HCT116 (cell line): Measurements from ENCODE around the gene PXDN. TPM values are rescaled to one million over a fixed set of nuclear protein-coding genes. Genes with fewer than 3 reads are reported as not detected.
A peak's percentile ranks its signal among the peaks of the same experiment; 100 is the strongest.
"Not testable (repeated sequence)": the region's sequence is repeated elsewhere in the genome, so short reads cannot be mapped to it uniquely, and the experiment has no call there.

ENCODE experiments used
- ATAC-seq: fragments of 200-7000 bp; cut with Tn5 transposase; 2 replicates; pipeline ENCODE4 v1.9.1; 2020; ENCODE audit warnings: mild to moderate bottlenecking, moderate library complexity
- BruUV-seq: library from RNA; stranded (reverse); fragments of 400-500 nt; replicated peaks from 2 replicates; lab custom pipeline; 2021; lab: Mats Ljungman, UMichigan
- CTCF ChIA-PET: fragments of 300-600 bp; sonication (Branson Sonifier 250); formaldehyde crosslinking; loops from one replicate; lab custom pipeline; 2021; ENCODE audit warnings: antibody characterized with exemption; lab: Charles Lee
- POLR2A ChIA-PET: fragments of 300-600, 350-600 bp; sonication (Branson Sonifier 250); formaldehyde crosslinking; loops from one replicate; lab custom pipeline; 2021; ENCODE audit warnings: antibody characterized with exemption; lab: Charles Lee
- RAD21 ChIA-PET, 2 experiments: fragments of 300-600 bp; sonication (Branson Sonifier 250); formaldehyde crosslinking; loops; one replicate each; lab custom pipeline; 2023; ENCODE audit warnings: low total read pairs in 2 of 2; ENCODE audit not compliant: uncharacterized antibody in 2 of 2, unreplicated experiment in 2 of 2, low non-redundant PET in 1 of 2; lab: Charles Lee
- DNase-seq: peaks from one replicate; pipeline ENCODE4 v3.0.0-alpha.2; 2010; ENCODE audit warnings: low read depth, low spot score
- H2AFZ ChIP-seq: fragments of 200-600 bp; shearing (Covaris generic), sonication (generic); 2 replicates; pipeline ENCODE4 v1.6.1; 2017; ENCODE audit warnings: low read depth, mixed run types, mixed read lengths, antibody characterized with exemption, low read length; ENCODE audit not compliant: poor library complexity, severe bottlenecking
- H3K27ac ChIP-seq: 2 replicates; pipeline ENCODE4 v1.5.1; 2012; ENCODE audit warnings: low read depth, low read length
- H3K27me3 ChIP-seq: fragments of 200-600 bp; sonication (generic); 2 replicates; pipeline ENCODE4 v1.6.1; 2016; ENCODE audit warnings: mixed run types, low read length, mixed read lengths; ENCODE audit not compliant: insufficient read depth
- H3K36me3 ChIP-seq, 2 experiments: fragments of 200-500 bp in 1 of 2; fragments of 200-600 bp in 1 of 2; sonication (Bioruptor generic) in 1 of 2; sonication (generic) in 1 of 2; 2 replicates each; pipeline versions ENCODE4 v1.5.1 to v1.6.1; 2014 to 2016; ENCODE audit warnings: low read length in 2 of 2, inconsistent platforms in 1 of 2, mixed read lengths in 1 of 2, mixed run types in 1 of 2; ENCODE audit not compliant: insufficient read depth in 2 of 2, control insufficient read depth in 1 of 2
- H3K4me1 ChIP-seq, 2 experiments: fragments of 200-600 bp in 1 of 2; sonication (generic) in 1 of 2; 2 replicates each; pipeline versions ENCODE4 v1.5.1 to v1.6.1; 2012 to 2017; ENCODE audit warnings: low read length in 2 of 2, inconsistent platforms in 1 of 2, mild to moderate bottlenecking in 1 of 2, mixed read lengths in 1 of 2, mixed run types in 1 of 2, moderate library complexity in 1 of 2; ENCODE audit not compliant: insufficient read depth in 2 of 2, control insufficient read depth in 1 of 2
- H3K4me2 ChIP-seq: fragments of 200-600 bp; sonication (generic); 2 replicates; pipeline ENCODE4 v1.6.1; 2017; ENCODE audit warnings: mixed run types, low read length, mixed read lengths
- H3K4me3 ChIP-seq, 2 experiments: fragments of 200-600 bp in 1 of 2; sonication (generic) in 1 of 2; replicated peaks in 1 of 2; 2 replicates each; pipeline ENCODE4 v1.5.1; 2011 to 2016; ENCODE audit warnings: low read length in 2 of 2, control low read depth in 1 of 2, low read depth in 1 of 2, mild to moderate bottlenecking in 1 of 2, mixed read lengths in 1 of 2, mixed run types in 1 of 2
- H3K79me2 ChIP-seq: fragments of 200-600 bp; sonication (generic); 2 replicates; pipeline ENCODE4 v1.6.1; 2017; ENCODE audit warnings: mild to moderate bottlenecking, mixed run types, low read length, moderate library complexity, mixed read lengths; ENCODE audit not compliant: insufficient read depth
- H3K9ac ChIP-seq: fragments of 200-600 bp; sonication (generic); 2 replicates; pipeline ENCODE4 v1.6.1; 2016; ENCODE audit warnings: low read length, mixed read lengths
- H3K9me2 ChIP-seq: fragments of 200-600 bp; sonication (generic), shearing (Covaris generic); 2 replicates; pipeline ENCODE4 v1.6.1; 2017; ENCODE audit warnings: mixed run types, mild to moderate bottlenecking, moderate library complexity; ENCODE audit not compliant: insufficient read depth
- H3K9me3 ChIP-seq, 2 experiments: fragments of 200-500 bp in 1 of 2; fragments of 200-600 bp in 1 of 2; sonication (Bioruptor generic) in 1 of 2; sonication (generic) in 1 of 2; 2 replicates each; pipeline ENCODE4 v1.6.1; 2014 to 2017; ENCODE audit warnings: low read length in 2 of 2, mixed read lengths in 2 of 2, inconsistent platforms in 1 of 2, low read depth in 1 of 2, mild to moderate bottlenecking in 1 of 2, mixed run types in 1 of 2, moderate library complexity in 1 of 2; ENCODE audit not compliant: control insufficient read depth in 1 of 2, insufficient read depth in 1 of 2
- H4K20me1 ChIP-seq: fragments of 200-600 bp; sonication (generic), shearing (Covaris generic); 2 replicates; pipeline ENCODE4 v1.6.1; 2017; ENCODE audit warnings: mixed run types, mild to moderate bottlenecking, moderate library complexity; ENCODE audit not compliant: insufficient read depth
- EGR1 ChIP-seq: IDR thresholded peaks from 2 replicates; pipeline ENCODE4 v1.6.1; 2012; ENCODE audit warnings: low read depth
- ELF1 ChIP-seq: IDR thresholded peaks from 2 replicates; pipeline ENCODE4 v1.6.1; 2012; ENCODE audit warnings: low read depth, borderline replicate concordance
- POLR2AphosphoS5 ChIP-seq: IDR thresholded peaks from 2 replicates; pipeline ENCODE4 v1.6.1; 2011; ENCODE audit warnings: mild to moderate bottlenecking, low read depth, low read length, moderate library complexity
- RAD21 ChIP-seq: IDR thresholded peaks from 2 replicates; pipeline ENCODE4 v1.6.1; 2012; ENCODE audit warnings: low read depth, mild to moderate bottlenecking
- SRF ChIP-seq: IDR thresholded peaks from 2 replicates; pipeline ENCODE4 v1.6.1; 2012; ENCODE audit warnings: low read depth
- ZFX ChIP-seq: fragments of 450-650 bp; IDR thresholded peaks from 2 replicates; pipeline ENCODE4 v1.6.1; 2017
- ZNF274 ChIP-seq: fragments of 200-500 bp; sonication (Bioruptor generic); IDR thresholded peaks from 2 replicates; pipeline ENCODE4 v1.6.1; 2014; ENCODE audit warnings: mild to moderate bottlenecking, low read depth, low read length, inconsistent platforms
- intact Hi-C: fragments of 100-400 bp; cut with micrococcal nuclease; formaldehyde crosslinking; loops from 2 replicates; pipeline ENCODE4 v1.10.0; 2022
- total RNA-seq: library from RNA; stranded (reverse); gene quantifications from one replicate; pipeline ENCODE4 v1.2.1, GENCODE V29; 2021; ENCODE audit not compliant: unreplicated experiment
- TF ChIP-seq, protein P1 (sequence below): IDR thresholded peaks from 2 replicates; pipeline ENCODE4 v1.6.1; 2011; ENCODE audit warnings: mild to moderate bottlenecking, low read length, moderate library complexity; ENCODE audit not compliant: insufficient replicate concordance; ENCODE audit errors: extremely low read depth
- TF ChIP-seq, protein P2 (sequence below): IDR thresholded peaks from 2 replicates; pipeline ENCODE4 v1.6.1; 2012

The PXDN gene
- total RNA-seq, 1 experiment from 2014 or later, result 10.7 TPM

DNA sequence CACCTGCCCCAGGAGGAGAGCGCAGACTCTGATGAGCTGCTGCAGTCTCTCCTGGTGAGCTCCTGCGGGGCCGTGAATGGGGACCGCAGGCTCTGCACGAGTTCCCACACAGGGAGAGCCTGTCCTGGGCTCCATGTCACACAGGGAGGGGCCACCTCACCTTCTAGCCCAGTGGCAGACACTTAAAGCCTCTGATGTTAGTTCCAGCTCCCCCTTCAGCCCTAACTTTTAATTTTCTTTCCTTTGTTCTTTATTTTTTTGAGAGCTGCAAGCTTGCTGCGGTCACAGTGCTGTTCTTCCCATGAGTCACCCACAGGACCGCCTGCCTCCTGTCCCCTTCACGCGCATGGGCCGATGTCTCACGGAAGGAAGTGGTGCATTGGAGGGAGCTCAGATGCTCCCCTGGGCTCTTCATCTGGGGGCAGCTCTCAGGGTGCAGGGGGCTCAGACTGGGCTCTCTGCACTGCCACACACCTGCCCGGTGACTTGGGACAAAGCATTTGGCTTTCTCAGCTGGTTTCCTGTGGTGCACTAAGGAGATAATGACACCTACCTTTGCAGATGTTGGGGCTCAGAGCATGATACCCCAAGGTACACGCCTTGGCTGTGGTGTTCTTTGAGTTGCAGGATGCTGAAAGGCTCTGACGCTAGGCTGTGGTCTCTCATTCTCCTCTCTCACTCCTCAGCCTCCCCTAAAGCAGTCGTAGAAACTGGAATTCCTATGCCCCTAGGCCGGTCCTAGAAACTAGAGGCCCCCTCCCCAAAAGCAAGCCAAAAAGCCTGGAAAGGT lies 37.2 kb upstream of the PXDN start:
- CTCF ChIA-PET, result no interaction called here

GRCh38 chr2:1780693-1781092 lies 36.4 kb upstream of the PXDN start:
- Histone ChIP-seq H3K9ac (no peak overlapping the region), H3K9me2 (no peaks in the 10 kb centered on the region), H4K20me1 (no peaks in the 10 kb centered on the region), H3K4me1 (peaks cover 0 to 7% of the 10 kb centered on the region in 2 experiments; a peak in 2 of 4 replicates), H3K9me3 (no peaks in the 10 kb centered on the region), H2AFZ (no peak overlapping the region), H3K79me2 (no peaks in the 10 kb centered on the region), H3K36me3 (no peaks in the 10 kb centered on the region), H3K4me3 (no peak overlapping the region), H3K27me3 (peaks cover 13% of the 10 kb centered on the region), H3K4me2 (no peak overlapping the region), H3K27ac (no peak overlapping the region)
- DNase-seq (no peak), ATAC-seq (no peak)
- POLR2A ChIA-PET, result no interaction called here
- no peak for TF ChIP-seq POLR2AphosphoS5
- no peak for TF ChIP-seq RAD21
- no peak for TF ChIP-seq ELF1
- TF ChIP-seq, protein P1, sequence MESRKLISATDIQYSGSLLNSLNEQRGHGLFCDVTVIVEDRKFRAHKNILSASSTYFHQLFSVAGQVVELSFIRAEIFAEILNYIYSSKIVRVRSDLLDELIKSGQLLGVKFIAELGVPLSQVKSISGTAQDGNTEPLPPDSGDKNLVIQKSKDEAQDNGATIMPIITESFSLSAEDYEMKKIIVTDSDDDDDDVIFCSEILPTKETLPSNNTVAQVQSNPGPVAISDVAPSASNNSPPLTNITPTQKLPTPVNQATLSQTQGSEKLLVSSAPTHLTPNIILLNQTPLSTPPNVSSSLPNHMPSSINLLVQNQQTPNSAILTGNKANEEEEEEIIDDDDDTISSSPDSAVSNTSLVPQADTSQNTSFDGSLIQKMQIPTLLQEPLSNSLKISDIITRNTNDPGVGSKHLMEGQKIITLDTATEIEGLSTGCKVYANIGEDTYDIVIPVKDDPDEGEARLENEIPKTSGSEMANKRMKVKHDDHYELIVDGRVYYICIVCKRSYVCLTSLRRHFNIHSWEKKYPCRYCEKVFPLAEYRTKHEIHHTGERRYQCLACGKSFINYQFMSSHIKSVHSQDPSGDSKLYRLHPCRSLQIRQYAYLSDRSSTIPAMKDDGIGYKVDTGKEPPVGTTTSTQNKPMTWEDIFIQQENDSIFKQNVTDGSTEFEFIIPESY, result no peak
- no peak for TF ChIP-seq ZFX
- TF ChIP-seq SRF, result no peak
- intact Hi-C loops, result no loop called here
- CTCF ChIA-PET, result no interaction called here
- RAD21 ChIA-PET, result no interaction called here
- BruUV-seq, result no TSS peak

More for the DNA sequence above, 37.2 kb upstream of the PXDN start:
- H3K9me3 ChIP-seq, result no peaks in the 10 kb centered on the region
- intact Hi-C loops, result no loop called here
- DNase-seq, result peak; percentile 1
- no peak for TF ChIP-seq ZNF274
- TF ChIP-seq EGR1, result no peak
- TF ChIP-seq, protein P2, sequence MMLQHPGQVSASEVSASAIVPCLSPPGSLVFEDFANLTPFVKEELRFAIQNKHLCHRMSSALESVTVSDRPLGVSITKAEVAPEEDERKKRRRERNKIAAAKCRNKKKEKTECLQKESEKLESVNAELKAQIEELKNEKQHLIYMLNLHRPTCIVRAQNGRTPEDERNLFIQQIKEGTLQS, result no peak
- TF ChIP-seq, all 23 proteins: peak for 0
- ATAC-seq, result peak; percentile 83
- peak overlapping the region; percentile 19; the same call in 1 of the 2 replicates for H3K4me2 ChIP-seq
- H2AFZ ChIP-seq, result no peak overlapping the region
- H3K9ac ChIP-seq, result no peak overlapping the region
- no peaks in the 10 kb centered on the region for H3K9me2 ChIP-seq
- no TSS peak for BruUV-seq
- no peaks in the 10 kb centered on the region for H4K20me1 ChIP-seq
- H3K36me3 ChIP-seq, result no peaks in the 10 kb centered on the region
- H3K27ac ChIP-seq, result no peak overlapping the region
- no peak overlapping the region for H3K4me3 ChIP-seq
- RAD21 ChIA-PET, result no interaction called here
- peaks cover 0 to 7% of the 10 kb centered on the region in 2 experiments; a peak in 2 of 4 replicates for H3K4me1 ChIP-seq
- H3K27me3 ChIP-seq, result peaks cover 13% of the 10 kb centered on the region
- no peaks in the 10 kb centered on the region for H3K79me2 ChIP-seq
- POLR2A ChIA-PET, result no interaction called here

DNA sequence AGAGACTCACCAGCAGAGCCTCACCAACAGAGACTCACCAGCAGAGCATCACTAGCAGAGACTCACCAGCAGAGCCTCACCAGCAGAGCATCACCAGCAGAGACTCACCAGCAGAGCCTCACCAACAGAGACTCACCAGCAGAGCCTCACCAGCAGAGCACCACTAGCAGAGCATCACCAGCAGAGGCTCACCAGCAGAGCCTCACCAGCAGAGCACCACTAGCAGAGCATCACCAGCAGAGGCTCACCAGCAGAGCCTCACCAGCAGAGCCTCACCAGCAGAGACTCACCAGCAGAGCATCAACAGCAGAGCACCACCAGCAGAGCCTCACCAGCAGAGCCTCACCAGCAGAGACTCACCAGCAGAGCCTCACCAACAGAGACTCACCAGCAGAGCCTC lies 35.7 kb upstream of the PXDN start:
- H3K9me2 ChIP-seq, H3K36me3 ChIP-seq, H3K4me2 ChIP-seq, H3K4me1 ChIP-seq, DNase-seq, CTCF ChIA-PET, BruUV-seq, H3K4me3 ChIP-seq, H3K9ac ChIP-seq, H3K27ac ChIP-seq, intact Hi-C loops, H4K20me1 ChIP-seq, H3K9me3 ChIP-seq, RAD21 ChIA-PET, H3K79me2 ChIP-seq, ATAC-seq, POLR2A ChIA-PET, H2AFZ ChIP-seq: not testable (repeated sequence)
- H3K27me3 ChIP-seq, result peaks cover 13% of the 10 kb centered on the region
